HG02943 (cell line): Measurements from ENCODE around the gene OR11A1.

Experiments used
- ATAC-seq: cut with Tn5 transposase; IDR thresholded peaks from one replicate; pipeline ENCODE4 v1.9.1; 2021; ENCODE audit warnings: mild to moderate bottlenecking, low read depth, moderate library complexity; ENCODE audit not compliant: unreplicated experiment

OR11A1 gene

GRCh38 chr6:29456971-29457370, at the start of gene OR11A1, which contains the start of gene OR2H1:
TSS of gene OR11A1 (minus strand) at chr6:29457071. CDS start at chr6:29427641, 29,430 bp downstream.
TSS of gene OR2H1 (plus strand) at chr6:29457155. CDS start at chr6:29461770, 4,615 bp downstream.
- no peak for ATAC-seq

GRCh38 chr6:29506446-29507067, 49.7 kb upstream of the OR11A1 start:
- ATAC-seq, result no peak

DNA sequence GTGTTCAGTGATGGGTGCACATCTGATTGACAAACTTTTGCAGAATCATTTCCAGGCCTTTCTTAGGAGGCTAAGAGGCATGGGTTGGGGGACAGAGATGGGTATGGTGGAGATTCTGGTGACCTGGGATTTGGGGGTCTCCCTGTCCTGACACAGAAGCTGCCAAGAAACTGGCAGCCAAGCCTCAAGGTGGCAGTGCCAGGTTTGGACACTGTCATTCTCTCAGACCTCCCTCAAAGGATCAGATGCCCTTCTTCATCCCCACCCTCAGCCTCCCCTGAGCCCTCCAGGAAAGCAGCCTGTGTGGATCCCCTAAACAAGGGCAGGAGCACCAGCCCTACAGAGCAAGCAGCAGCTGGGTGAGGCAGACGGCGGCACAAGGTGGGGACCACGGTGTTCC, 48.9 kb upstream of the OR11A1 start:
- ATAC-seq, result no peak

DNA sequence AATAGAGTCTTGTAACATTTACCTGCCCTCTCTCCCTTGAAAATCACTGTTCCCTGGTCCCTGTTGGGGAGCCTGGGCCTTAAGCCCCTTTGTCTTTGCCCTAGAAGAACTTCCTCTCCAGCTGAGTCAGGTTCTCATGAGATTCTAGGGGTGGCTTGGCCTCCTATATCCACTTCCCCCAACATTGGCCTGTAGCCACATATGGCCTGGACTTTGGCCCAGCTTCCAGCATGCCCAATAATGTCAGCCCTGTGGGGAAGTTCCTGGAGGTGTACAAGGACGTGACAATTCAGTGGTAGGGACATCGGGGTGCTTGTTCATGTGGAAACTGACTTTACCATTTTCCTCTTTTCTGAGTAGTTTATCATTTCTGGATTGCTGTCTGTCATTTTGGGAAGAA, 48.1 kb upstream of the OR11A1 start:
- ATAC-seq, result no peak

GRCh38 chr6:29502597-29502996, 45.7 kb upstream of the OR11A1 start:
- ATAC-seq, result no peak

DNA sequence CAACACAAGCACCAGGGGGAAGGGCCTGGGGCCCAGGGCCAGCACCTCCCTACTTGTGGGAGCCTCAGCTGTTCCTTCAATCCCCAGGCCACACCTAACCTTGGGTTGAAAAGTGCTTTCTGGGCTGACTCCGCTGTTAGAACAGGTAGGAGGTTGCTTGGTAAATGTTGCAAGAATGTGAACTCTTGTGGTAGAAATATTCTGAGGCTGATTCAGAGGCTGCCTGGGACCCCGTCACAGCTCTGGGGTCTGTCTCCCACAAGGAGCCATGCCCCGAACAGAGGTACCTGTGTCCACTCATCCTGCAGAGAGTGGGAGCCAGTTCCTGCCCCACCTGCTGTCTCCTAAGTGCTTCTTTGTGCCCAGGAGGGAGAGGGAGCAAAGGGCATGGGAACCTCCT, 45.3 kb upstream of the OR11A1 start:
- no peak for ATAC-seq

GRCh38 chr6:29501106-29501505, 44.2 kb upstream of the OR11A1 start:
- no peak for ATAC-seq

DNA sequence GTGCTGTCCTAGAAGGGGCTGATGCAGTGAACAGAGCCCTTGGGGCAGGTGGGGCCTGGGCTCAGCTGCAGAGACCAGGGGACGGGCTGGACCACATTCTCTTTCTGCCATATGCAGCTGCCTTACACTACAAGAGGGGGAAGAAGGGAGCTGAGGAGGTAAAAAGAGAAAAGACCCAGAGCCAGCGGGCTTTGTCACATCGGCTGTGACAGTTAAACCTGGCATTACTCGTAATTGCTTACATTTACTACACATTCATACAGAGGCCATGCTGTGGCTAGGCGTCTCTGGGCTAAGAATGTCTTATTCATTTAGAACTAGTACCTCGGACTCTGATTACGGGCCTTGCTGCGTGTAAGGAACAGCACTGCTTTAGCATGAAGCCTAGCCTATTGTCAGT, 43.7 kb upstream of the OR11A1 start:
- no peak for ATAC-seq

- no peak for ATAC-seq
Observed at GRCh38 chr6:29499704-29500103, 42.8 kb upstream of the OR11A1 start.

- no peak for ATAC-seq
Observed at GRCh38 chr6:29496961-29497360, 40.1 kb upstream of the OR11A1 start.

- ATAC-seq, result no peak
Observed at GRCh38 chr6:29495571-29495970, 38.7 kb upstream of the OR11A1 start.

DNA sequence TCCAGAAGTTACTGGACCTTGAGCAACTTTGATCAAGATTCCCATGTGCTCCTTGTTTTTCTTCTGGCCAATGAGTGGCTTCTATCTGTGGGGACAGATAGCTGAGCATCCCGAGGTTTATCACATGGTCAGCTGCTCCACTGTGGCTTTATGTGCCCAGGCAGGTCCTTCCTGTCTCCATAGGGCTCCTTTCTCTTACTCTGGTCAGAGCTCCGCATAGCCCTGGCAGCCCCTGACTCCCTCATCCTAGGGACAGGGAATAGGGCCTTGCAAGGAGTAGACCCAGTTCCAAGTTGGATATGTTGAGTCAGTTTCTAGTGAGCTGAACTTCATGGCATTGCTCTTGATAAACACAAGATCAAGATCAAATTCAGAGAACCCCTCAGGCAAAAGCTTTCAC, 37.3 kb upstream of the OR11A1 start:
- ATAC-seq, result no peak

- no peak for ATAC-seq
Observed at GRCh38 chr6:29493261-29493660, 36.4 kb upstream of the OR11A1 start.

DNA sequence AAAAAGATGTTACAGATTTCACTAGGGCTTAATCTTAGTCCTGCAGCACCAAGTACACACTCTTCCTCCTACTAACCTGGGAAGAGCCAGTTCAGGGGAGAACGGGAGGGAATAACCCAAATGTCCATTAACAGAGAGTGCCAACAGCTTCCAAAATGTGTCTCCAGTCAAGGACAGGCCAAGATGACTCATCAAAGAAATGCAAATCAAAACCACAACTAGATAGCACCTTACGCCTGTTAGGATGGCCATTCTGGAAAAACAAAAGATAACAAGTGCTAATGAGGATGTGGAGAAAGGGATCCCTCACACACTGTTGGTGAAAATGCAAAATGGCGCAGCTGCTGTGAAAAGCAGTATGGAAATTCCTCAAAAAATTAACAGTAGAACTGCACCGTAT, 34.7 kb upstream of the OR11A1 start:
- ATAC-seq, result no peak

GRCh38 chr6:29490552-29490951, 33.7 kb upstream of the OR11A1 start:
- ATAC-seq, result no peak

DNA sequence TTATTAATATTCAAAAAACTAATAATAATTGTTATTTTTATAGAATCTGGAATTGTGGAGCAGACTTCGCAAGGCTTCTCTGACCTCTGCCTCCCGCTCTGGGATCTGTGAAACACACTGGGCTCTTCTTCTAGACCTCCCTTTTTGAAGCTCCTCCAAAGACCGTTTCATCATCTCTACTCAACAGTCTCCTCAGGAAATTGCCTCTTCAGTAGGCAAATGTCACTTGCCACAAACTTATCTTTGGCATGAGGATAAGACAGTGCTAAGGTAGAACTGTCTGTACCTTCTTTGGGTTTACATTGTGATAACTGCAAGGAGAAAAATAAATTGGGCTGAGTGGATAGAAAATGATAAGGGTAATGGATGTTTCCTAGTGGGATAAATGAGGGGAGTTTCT, 33.2 kb upstream of the OR11A1 start:
- no peak for ATAC-seq

- no peak for ATAC-seq
Observed at GRCh38 chr6:29489286-29489685, 32.4 kb upstream of the OR11A1 start.

GRCh38 chr6:29488874-29489273, 32.0 kb upstream of the OR11A1 start:
- ATAC-seq, result no peak

GRCh38 chr6:29487660-29488059, 30.8 kb upstream of the OR11A1 start, which contains the start of gene MAS1L:
TSS of gene MAS1L (minus strand) at chr6:29487956. CDS start at chr6:29487902, 54 bp downstream.
- no peak for ATAC-seq

GRCh38 chr6:29487131-29487530, 30.3 kb upstream of the OR11A1 start:
- no peak for ATAC-seq

DNA sequence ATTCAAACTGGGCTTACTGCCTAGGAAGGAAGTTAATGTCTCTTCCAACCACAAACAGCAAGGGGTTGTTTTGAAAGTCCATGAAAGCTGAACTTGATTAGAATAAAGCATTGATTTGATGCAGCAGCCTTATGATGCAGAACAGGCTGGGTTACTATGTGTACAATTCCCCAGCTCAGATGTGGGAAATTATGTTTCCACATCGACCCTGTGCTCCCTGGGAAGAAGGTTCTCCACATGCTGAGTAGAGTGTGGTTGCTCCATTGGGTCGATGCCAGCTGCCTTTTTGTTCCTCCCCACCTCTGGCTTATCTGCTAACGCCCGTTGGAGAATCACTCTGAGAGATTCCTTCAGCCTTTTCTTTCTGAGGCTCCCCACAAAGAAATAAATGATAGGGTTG, 29.7 kb upstream of the OR11A1 start:
- ATAC-seq, result no peak

- ATAC-seq, result no peak
Observed at GRCh38 chr6:29483735-29484134, 26.9 kb upstream of the OR11A1 start.

- ATAC-seq, result no peak
Observed at GRCh38 chr6:29483186-29483585, 26.3 kb upstream of the OR11A1 start.
